ENCODE measurements around the gene ARHGAP35. TPM values are rescaled to one million over a fixed set of nuclear protein-coding genes. Genes with fewer than 3 reads are reported as not detected.

ARHGAP35 gene
- total RNA-seq, 6 experiments from 2014 or later, result 33.5 to 54.4 (median 47.8) TPM

DNA sequence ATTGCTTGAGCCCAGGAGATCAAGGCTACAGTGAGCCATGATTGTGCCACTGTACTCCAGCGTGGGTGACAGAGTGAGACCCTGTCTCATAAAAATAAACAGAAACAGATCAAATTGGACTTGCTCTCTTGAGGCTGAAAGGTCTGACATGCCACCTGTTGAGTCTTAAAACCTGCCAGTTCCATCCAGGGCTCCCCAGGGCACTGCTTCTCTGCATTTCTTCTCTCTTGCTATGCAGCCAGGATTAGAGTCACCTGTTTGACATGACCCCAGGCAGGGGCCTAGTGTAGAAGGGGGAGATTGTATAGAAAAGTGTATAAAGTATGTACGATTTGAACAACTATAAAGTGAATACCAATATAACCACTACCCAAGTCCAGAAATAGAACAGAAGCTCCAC, 45.4 kb downstream of the ARHGAP35 start:
- Histone ChIP-seq H3K27ac (no peak overlapping the region), H3K27me3 (no peaks in the 10 kb centered on the region), H3K36me3 (no peaks in the 10 kb centered on the region), H3K9me3 (no peaks in the 10 kb centered on the region), H3K4me1 (peaks cover 2 to 41% (median 16%) of the 10 kb centered on the region in 4 donors), H3K4me3 (no peak overlapping the region)
- no peak for ATAC-seq
- WGBS (ENCODE audit: insufficient coverage, low coverage, low lambda C conversion rate, missing lambda C conversion rate), result 80% methylated on average over 2 of the region's 2 CpGs
- DNase-seq, result no peak
- intact Hi-C loops (cut with DNase I), result no loop called here
- TF ChIP-seq, protein P1, sequence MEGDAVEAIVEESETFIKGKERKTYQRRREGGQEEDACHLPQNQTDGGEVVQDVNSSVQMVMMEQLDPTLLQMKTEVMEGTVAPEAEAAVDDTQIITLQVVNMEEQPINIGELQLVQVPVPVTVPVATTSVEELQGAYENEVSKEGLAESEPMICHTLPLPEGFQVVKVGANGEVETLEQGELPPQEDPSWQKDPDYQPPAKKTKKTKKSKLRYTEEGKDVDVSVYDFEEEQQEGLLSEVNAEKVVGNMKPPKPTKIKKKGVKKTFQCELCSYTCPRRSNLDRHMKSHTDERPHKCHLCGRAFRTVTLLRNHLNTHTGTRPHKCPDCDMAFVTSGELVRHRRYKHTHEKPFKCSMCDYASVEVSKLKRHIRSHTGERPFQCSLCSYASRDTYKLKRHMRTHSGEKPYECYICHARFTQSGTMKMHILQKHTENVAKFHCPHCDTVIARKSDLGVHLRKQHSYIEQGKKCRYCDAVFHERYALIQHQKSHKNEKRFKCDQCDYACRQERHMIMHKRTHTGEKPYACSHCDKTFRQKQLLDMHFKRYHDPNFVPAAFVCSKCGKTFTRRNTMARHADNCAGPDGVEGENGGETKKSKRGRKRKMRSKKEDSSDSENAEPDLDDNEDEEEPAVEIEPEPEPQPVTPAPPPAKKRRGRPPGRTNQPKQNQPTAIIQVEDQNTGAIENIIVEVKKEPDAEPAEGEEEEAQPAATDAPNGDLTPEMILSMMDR (IDR thresholded peaks at IDR 0.05), result no peak
- no peak for TF ChIP-seq POLR2A (IDR thresholded peaks at IDR 0.05)

DNA sequence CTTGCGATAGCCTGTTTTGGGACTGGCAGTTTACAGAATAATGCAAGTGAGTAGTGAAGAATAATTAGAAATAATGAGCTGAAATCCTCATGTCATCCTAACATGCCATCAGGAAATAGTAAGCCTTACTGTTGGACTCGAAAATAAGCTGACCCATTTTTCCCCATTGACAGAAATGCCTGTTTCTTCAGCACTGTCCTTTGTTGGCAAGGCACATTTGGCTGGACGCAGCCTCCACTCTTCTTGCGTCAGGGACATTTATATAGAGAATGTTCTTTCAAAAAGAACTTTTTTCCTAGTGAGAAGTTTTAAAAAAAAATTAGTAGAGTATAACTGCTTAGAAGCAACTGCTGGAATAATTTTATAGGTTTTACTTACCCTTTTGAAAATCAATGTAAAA, 47.1 kb downstream of the ARHGAP35 start:
- no peaks in the 10 kb centered on the region for H3K27me3 ChIP-seq
- DNase-seq (no peak), ATAC-seq (peak; percentile 53 to 70 (median 56))

DNA sequence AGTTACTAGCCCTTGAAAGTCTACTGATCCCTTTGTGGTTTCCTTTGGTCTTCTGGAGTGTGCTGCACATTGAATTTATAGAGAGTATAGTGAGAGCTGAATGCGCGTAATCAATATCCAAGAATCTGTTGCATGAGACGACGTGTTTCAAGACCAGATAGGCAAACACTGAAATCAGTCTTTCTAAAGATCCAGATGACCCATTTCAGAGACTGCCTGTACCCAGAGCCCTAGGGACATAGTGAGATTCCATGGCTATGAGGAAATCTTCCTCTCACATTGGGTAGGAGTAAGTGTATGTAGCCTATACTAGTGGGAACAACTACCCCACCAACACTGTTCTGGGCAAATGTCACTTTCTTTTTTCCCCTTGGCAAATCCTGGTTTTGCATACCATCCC, 48.6 kb downstream of the ARHGAP35 start:
- WGBS (ENCODE audit: insufficient coverage, low coverage, low lambda C conversion rate, missing lambda C conversion rate), result 20% methylated on average over 1 of the region's 4 CpGs
- Histone ChIP-seq H3K9me3 (no peaks in the 10 kb centered on the region), H3K27me3 (no peaks in the 10 kb centered on the region), H3K4me1 (peaks cover 0 to 42% (median 16%) of the 10 kb centered on the region in 4 donors), H3K27ac (no peak overlapping the region), H3K36me3 (no peaks in the 10 kb centered on the region), H3K4me3 (no peak overlapping the region)
- peak in 2 of 4 donors; percentile 22 to 24 for ATAC-seq
- DNase-seq, result no peak
- TF ChIP-seq, protein P1 (IDR thresholded peaks at IDR 0.05), result no peak
- TF ChIP-seq POLR2A (IDR thresholded peaks at IDR 0.05), result no peak
- intact Hi-C loops (cut with DNase I), result no loop called here

More for the DNA sequence above, 47.1 kb downstream of the ARHGAP35 start:
- H3K9me3 ChIP-seq, result no peaks in the 10 kb centered on the region
- intact Hi-C loops (cut with DNase I), result no loop called here
- no peaks in the 10 kb centered on the region for H3K36me3 ChIP-seq
- H3K4me1 ChIP-seq, result peaks cover 2 to 32% (median 10%) of the 10 kb centered on the region in 4 donors
- no peak overlapping the region for H3K4me3 ChIP-seq
- WGBS (ENCODE audit: insufficient coverage, low coverage, low lambda C conversion rate, missing lambda C conversion rate), result 46% methylated on average over 4 of the region's 4 CpGs
- H3K27ac ChIP-seq, result peak overlapping the region in 1 of 3 donors; percentile 45
- TF ChIP-seq, protein P1 (IDR thresholded peaks at IDR 0.05), result no peak
- TF ChIP-seq POLR2A (IDR thresholded peaks at IDR 0.05), result no peak

Other genes starting within 250 kb of the ARHGAP35 start
- gene PTGIR, start 235.9 kb upstream of the ARHGAP35 start, total RNA-seq, result 1 to 10 TPM; 2.4 to 4.1 (median 3.0) TPM
- gene GNG8, start 224.8 kb upstream of the ARHGAP35 start, total RNA-seq, result not detected
- 1 to 10 TPM in 3 of 6 experiments, under 1 TPM in 3; 0.46 to 1.6 (median 0.93) TPM for gene DACT3, start 199.8 kb upstream of the ARHGAP35 start, total RNA-seq
- 10 to 100 TPM; 15.1 to 20.2 (median 16.9) TPM for gene PRKD2, start 143.9 kb upstream of the ARHGAP35 start, total RNA-seq
- gene FKRP, start 114.9 kb upstream of the ARHGAP35 start, total RNA-seq, result 1 to 10 TPM; 5.8 to 9.5 (median 7.4) TPM
- 10 to 100 TPM; 16.9 to 28.1 (median 23.7) TPM for gene STRN4, start 114.5 kb upstream of the ARHGAP35 start, total RNA-seq
- gene SLC1A5, start 72.4 kb upstream of the ARHGAP35 start, total RNA-seq, result 1 to 10 TPM; 1.8 to 8.0 (median 4.4) TPM
- 10 to 100 TPM; 67.2 to 82.6 (median 73.6) TPM for gene AP2S1, start 10.2 kb upstream of the ARHGAP35 start, total RNA-seq
- 1 to 10 TPM in 2 of 6 experiments, not detected in 4; 1.3 to 1.7 TPM for gene NPAS1, start 158.8 kb downstream of the ARHGAP35 start, total RNA-seq
- 10 to 100 TPM; 12.3 to 37.0 (median 17.2) TPM for gene TMEM160, start 187.6 kb downstream of the ARHGAP35 start, total RNA-seq

Measured in right lobe of liver (tissue), 6 donors.